ENCODE results near the gene TECPR2.

DNA sequence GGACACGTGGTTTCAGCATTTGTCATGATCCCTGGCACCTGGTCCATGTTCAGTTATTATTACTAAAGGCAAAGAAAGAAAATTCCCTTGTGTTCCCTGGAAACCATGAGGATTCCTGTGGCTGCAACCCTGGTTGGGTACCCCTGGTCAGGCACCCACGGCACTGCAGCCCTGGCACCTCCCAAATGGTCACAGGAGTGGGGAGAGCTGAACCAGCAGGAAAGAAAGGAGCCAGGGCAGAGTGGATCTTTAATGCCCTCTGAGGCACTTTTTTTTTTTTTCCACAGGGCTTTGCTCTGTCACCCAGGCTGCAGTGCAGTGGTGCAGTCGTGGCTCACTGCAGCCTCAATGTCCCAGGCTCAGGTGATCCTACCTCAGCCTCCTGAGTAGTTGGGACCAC is 17.5 kb upstream of the TECPR2 start:
- TF ChIP-seq POLR2AphosphoS5 (IDR thresholded peaks at IDR 0.05; ENCODE audit: low read depth, low read length) (no peak), SIN3A (IDR thresholded peaks at IDR 0.05; ENCODE audit: borderline replicate concordance, insufficient read depth, low read length) (no peak)
- TF ChIP-seq, protein P1, sequence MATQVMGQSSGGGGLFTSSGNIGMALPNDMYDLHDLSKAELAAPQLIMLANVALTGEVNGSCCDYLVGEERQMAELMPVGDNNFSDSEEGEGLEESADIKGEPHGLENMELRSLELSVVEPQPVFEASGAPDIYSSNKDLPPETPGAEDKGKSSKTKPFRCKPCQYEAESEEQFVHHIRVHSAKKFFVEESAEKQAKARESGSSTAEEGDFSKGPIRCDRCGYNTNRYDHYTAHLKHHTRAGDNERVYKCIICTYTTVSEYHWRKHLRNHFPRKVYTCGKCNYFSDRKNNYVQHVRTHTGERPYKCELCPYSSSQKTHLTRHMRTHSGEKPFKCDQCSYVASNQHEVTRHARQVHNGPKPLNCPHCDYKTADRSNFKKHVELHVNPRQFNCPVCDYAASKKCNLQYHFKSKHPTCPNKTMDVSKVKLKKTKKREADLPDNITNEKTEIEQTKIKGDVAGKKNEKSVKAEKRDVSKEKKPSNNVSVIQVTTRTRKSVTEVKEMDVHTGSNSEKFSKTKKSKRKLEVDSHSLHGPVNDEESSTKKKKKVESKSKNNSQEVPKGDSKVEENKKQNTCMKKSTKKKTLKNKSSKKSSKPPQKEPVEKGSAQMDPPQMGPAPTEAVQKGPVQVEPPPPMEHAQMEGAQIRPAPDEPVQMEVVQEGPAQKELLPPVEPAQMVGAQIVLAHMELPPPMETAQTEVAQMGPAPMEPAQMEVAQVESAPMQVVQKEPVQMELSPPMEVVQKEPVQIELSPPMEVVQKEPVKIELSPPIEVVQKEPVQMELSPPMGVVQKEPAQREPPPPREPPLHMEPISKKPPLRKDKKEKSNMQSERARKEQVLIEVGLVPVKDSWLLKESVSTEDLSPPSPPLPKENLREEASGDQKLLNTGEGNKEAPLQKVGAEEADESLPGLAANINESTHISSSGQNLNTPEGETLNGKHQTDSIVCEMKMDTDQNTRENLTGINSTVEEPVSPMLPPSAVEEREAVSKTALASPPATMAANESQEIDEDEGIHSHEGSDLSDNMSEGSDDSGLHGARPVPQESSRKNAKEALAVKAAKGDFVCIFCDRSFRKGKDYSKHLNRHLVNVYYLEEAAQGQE (IDR thresholded peaks at IDR 0.05; ENCODE audit: insufficient read depth in 1 of 2, low read depth in 2 of 2, low read length in 2 of 2) = no peak
